ENCODE measurements around the gene ORC3. TPM values are rescaled to one million over a fixed set of nuclear protein-coding genes. Genes with fewer than 3 reads are reported as not detected.

ORC3 gene
- total RNA-seq, 2 donors from 2014 or later, result 48.3 to 62.4 TPM

- H3K4me1 ChIP-seq (ENCODE audit: control insufficient read depth, insufficient read depth, low read length), result no peaks in the 10 kb centered on the region
- no peaks in the 10 kb centered on the region for H3K9me3 ChIP-seq (ENCODE audit: control insufficient read depth, low read length)
- H3K4me1 Mint-ChIP-seq, result no peaks in the 10 kb centered on the region
- no peak overlapping the region for H3K27ac Mint-ChIP-seq
- no peak overlapping the region for H3K9ac ChIP-seq (ENCODE audit: extremely low read depth, low read length, poor library complexity, severe bottlenecking)
- H3K36me3 Mint-ChIP-seq (ENCODE audit: low read depth), result peaks cover 44% of the 10 kb centered on the region
- WGBS, 2 experiments (ENCODE audit: insufficient coverage in 1 of 2, insufficient read length in 1 of 2), result 96% methylated on average over 4 of the region's 4 CpGs; no CpG with 5 or more reads in 1 of the 2 experiments
- no peak for DNase-seq
- no peaks in the 10 kb centered on the region for H3K9me3 Mint-ChIP-seq
- H3K36me3 ChIP-seq (ENCODE audit: control insufficient read depth, insufficient read depth, low read length), result peaks cover 54% of the 10 kb centered on the region
- no peak overlapping the region for H3K4me3 Mint-ChIP-seq
- H3K27ac ChIP-seq (ENCODE audit: low read depth, low read length), result no peak overlapping the region
- H3K27me3 Mint-ChIP-seq (ENCODE audit: insufficient read depth), result no peaks in the 10 kb centered on the region
- H3K27me3 ChIP-seq (ENCODE audit: control insufficient read depth, insufficient read depth, low read length, poor library complexity, severe bottlenecking), result no peaks in the 10 kb centered on the region
- no peak overlapping the region for H3K4me3 ChIP-seq (ENCODE audit: low read length)
- no peak for TF ChIP-seq CTCF (conservative IDR thresholded peaks at IDR 0.05)
These were observed 49.4 kb downstream of the ORC3 start for GRCh38 chr6:87639373-87639772.

GRCh38 chr6:87641065-87641692 is 51.2 kb downstream of the ORC3 start:
- H3K9me3 ChIP-seq (ENCODE audit: control insufficient read depth, low read length), result no peaks in the 10 kb centered on the region
- H3K36me3 ChIP-seq (ENCODE audit: control insufficient read depth, insufficient read depth, low read length), result peaks cover 57% of the 10 kb centered on the region
- Mint-ChIP-seq H3K4me1 (no peaks in the 10 kb centered on the region), H3K27me3 (ENCODE audit: insufficient read depth) (no peaks in the 10 kb centered on the region), H3K27ac (no peak overlapping the region), H3K36me3 (ENCODE audit: low read depth) (peaks cover 33% of the 10 kb centered on the region), H3K9me3 (no peaks in the 10 kb centered on the region), H3K4me3 (no peak overlapping the region)
- no peak overlapping the region for H3K4me3 ChIP-seq (ENCODE audit: low read length)
- no peak overlapping the region for H3K9ac ChIP-seq (ENCODE audit: extremely low read depth, low read length, poor library complexity, severe bottlenecking)
- DNase-seq, result no peak
- H3K4me1 ChIP-seq (ENCODE audit: control insufficient read depth, insufficient read depth, low read length), result no peaks in the 10 kb centered on the region
- no peak overlapping the region for H3K27ac ChIP-seq (ENCODE audit: low read depth, low read length)
- TF ChIP-seq CTCF (conservative IDR thresholded peaks at IDR 0.05), result no peak
- 100% methylated on average over 1 of the region's 1 CpG for WGBS, 2 experiments (ENCODE audit: insufficient coverage in 1 of 2, insufficient read length in 1 of 2)
- no peaks in the 10 kb centered on the region for H3K27me3 ChIP-seq (ENCODE audit: control insufficient read depth, insufficient read depth, low read length, poor library complexity, severe bottlenecking)

- Mint-ChIP-seq H3K9me3 (no peaks in the 10 kb centered on the region), H3K4me3 (no peak overlapping the region), H3K36me3 (ENCODE audit: low read depth) (peaks cover 29% of the 10 kb centered on the region), H3K27ac (no peak overlapping the region), H3K27me3 (ENCODE audit: insufficient read depth) (no peaks in the 10 kb centered on the region), H3K4me1 (no peaks in the 10 kb centered on the region)
- Histone ChIP-seq H3K9ac (ENCODE audit: extremely low read depth, low read length, poor library complexity, severe bottlenecking) (no peak overlapping the region), H3K4me3 (ENCODE audit: low read length) (no peak overlapping the region), H3K9me3 (ENCODE audit: control insufficient read depth, low read length) (no peaks in the 10 kb centered on the region), H3K27ac (ENCODE audit: low read depth, low read length) (no peak overlapping the region), H3K27me3 (ENCODE audit: control insufficient read depth, insufficient read depth, low read length, poor library complexity, severe bottlenecking) (no peaks in the 10 kb centered on the region), H3K4me1 (ENCODE audit: control insufficient read depth, insufficient read depth, low read length) (no peaks in the 10 kb centered on the region), H3K36me3 (ENCODE audit: control insufficient read depth, insufficient read depth, low read length) (peaks cover 40% of the 10 kb centered on the region)
- no peak for TF ChIP-seq CTCF (conservative IDR thresholded peaks at IDR 0.05)
- no peak for DNase-seq
- WGBS, 2 experiments (ENCODE audit: insufficient coverage in 1 of 2, insufficient read length in 1 of 2), result 100% methylated on average over 1 of the region's 1 CpG; no CpG with 5 or more reads in 1 of the 2 experiments
These were observed 55.1 kb downstream of the ORC3 start for GRCh38 chr6:87645080-87645479.
